Measurements from ENCODE around the gene RRBP1. TPM values are rescaled to one million over a fixed set of nuclear protein-coding genes. Genes with fewer than 3 reads are reported as not detected.

Gene RRBP1
- total and polyA plus RNA-seq, 2 of the 4 experiments (the other 2 are of a cell fraction), result 90.2 to 136 TPM

DNA sequence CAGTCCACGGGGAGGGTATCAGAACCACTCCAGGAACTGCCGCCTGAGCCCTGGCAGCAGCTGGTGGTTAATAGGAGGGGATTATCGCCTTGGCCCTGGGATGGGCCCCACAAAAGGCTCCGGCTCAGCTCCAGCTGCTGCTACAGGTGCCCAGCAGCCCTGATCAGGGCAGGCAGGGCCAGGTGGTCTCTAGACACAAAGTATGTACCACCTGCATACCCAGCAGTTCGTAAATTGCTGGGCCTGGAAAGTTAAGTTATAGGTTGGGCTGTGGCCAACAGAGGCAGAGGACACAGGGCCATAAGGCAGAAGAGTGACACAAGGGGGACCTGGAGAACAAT is 35.1 kb downstream of the RRBP1 start:
- H3K36me3 ChIP-seq (ENCODE audit: control insufficient read depth, insufficient read depth, low read length), result peaks cover 41% of the 10 kb centered on the region
- no peak for DNase-seq

More for the DNA sequence above, 35.1 kb downstream of the RRBP1 start:
- no peak overlapping the region for H4K91ac ChIP-seq (ENCODE audit: insufficient read depth, low read depth, low read length)
- no peaks in the 10 kb centered on the region for H3K27me3 ChIP-seq (ENCODE audit: control insufficient read depth, insufficient read depth, low read length)
- no peak overlapping the region for H2AK9ac ChIP-seq (replicated peaks; ENCODE audit: low read depth, low read length, poor library complexity)
- no CpG with 5 or more reads among the region's 5 CpGs for WGBS, 2 experiments (ENCODE audit: extremely low coverage in 2 of 2, insufficient read length in 1 of 2)
- no peak for ATAC-seq (ENCODE audit: low read depth)
- no peak overlapping the region for H3K14ac ChIP-seq (replicated peaks; ENCODE audit: low read depth, low read length)
- H3K23ac ChIP-seq (ENCODE audit: low read depth, low read length), result no peak overlapping the region
- CTCF ChIA-PET, result no interaction called here
- H4K20me1 ChIP-seq (ENCODE audit: insufficient read depth, low read length), result peaks cover 100% of the 10 kb centered on the region
- H3K9ac ChIP-seq (ENCODE audit: low read depth, low read length), result no peak overlapping the region
- H3K4me3 ChIP-seq (ENCODE audit: insufficient read depth, low read depth, low read length), result no peak overlapping the region
- intact Hi-C loops (cut with micrococcal nuclease), result no loop called here
- H2BK120ac ChIP-seq (ENCODE audit: low read depth, low read length), result no peak overlapping the region
- H4K8ac ChIP-seq (ENCODE audit: low read depth in 2 of 2, low read length in 2 of 2), result no peak overlapping the region
- H3K18ac ChIP-seq (ENCODE audit: low read depth, low read length), result no peak overlapping the region
- no peak overlapping the region for H2AK5ac ChIP-seq (ENCODE audit: low read depth, low read length)
- no peak overlapping the region for H2AFZ ChIP-seq (replicated peaks; ENCODE audit: low read length, poor library complexity)
- no peaks in the 10 kb centered on the region for H3K9me3 ChIP-seq (ENCODE audit: control insufficient read depth, insufficient read depth, low read length)
- no peak overlapping the region for H3K4ac ChIP-seq (ENCODE audit: low read depth, low read length)
- TF ChIP-seq MAZ (IDR thresholded peaks at IDR 0.05; ENCODE audit: borderline replicate concordance, low read depth, low read length) (no peak), MAFK (IDR thresholded peaks at IDR 0.05; ENCODE audit: low read depth, low read length) (no peak), RFX5 (IDR thresholded peaks at IDR 0.05; ENCODE audit: low read depth, low read length) (no peak), MXI1 (IDR thresholded peaks at IDR 0.05; ENCODE audit: borderline replicate concordance, low read depth, low read length) (no peak), NFE2L2 (IDR thresholded peaks at IDR 0.05; ENCODE audit: low read depth, low read length) (no peak), RCOR1 (IDR thresholded peaks at IDR 0.05; ENCODE audit: insufficient replicate concordance, low read length) (no peak)
- TF ChIP-seq, protein P1, sequence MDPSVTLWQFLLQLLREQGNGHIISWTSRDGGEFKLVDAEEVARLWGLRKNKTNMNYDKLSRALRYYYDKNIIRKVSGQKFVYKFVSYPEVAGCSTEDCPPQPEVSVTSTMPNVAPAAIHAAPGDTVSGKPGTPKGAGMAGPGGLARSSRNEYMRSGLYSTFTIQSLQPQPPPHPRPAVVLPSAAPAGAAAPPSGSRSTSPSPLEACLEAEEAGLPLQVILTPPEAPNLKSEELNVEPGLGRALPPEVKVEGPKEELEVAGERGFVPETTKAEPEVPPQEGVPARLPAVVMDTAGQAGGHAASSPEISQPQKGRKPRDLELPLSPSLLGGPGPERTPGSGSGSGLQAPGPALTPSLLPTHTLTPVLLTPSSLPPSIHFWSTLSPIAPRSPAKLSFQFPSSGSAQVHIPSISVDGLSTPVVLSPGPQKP (IDR thresholded peaks at IDR 0.05; ENCODE audit: borderline replicate concordance, low read depth, low read length), result no peak
- TF ChIP-seq, protein P2, sequence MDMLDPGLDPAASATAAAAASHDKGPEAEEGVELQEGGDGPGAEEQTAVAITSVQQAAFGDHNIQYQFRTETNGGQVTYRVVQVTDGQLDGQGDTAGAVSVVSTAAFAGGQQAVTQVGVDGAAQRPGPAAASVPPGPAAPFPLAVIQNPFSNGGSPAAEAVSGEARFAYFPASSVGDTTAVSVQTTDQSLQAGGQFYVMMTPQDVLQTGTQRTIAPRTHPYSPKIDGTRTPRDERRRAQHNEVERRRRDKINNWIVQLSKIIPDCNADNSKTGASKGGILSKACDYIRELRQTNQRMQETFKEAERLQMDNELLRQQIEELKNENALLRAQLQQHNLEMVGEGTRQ (IDR thresholded peaks at IDR 0.05; ENCODE audit: low read depth, low read length), result no peak
- H2BK15ac ChIP-seq (ENCODE audit: low read depth, low read length), result no peak overlapping the region
- no peak overlapping the region for H2BK20ac ChIP-seq (ENCODE audit: low read depth, low read length)
- H3K56ac ChIP-seq (ENCODE audit: extremely low read depth, insufficient read depth, low read length), result no peak overlapping the region
- POLR2A ChIA-PET (ENCODE audit: unreplicated experiment), result no interaction called here
- H3K4me2 ChIP-seq (ENCODE audit: low read depth, low read length), result no peak overlapping the region
- H4K5ac ChIP-seq (ENCODE audit: low read depth, low read length), result no peak overlapping the region
- H2BK5ac ChIP-seq (ENCODE audit: low read depth, low read length, poor library complexity, severe bottlenecking), result no peak overlapping the region
- dilution Hi-C loops (cut with HindIII; ENCODE audit: low sequenced_read_pairs, unreplicated experiment), result no loop called here
- in situ Hi-C loops (cut with MboI; ENCODE audit: low sequenced_read_pairs), result loop anchor here (25.0 kb wide), 1 partner anchor 490 kb away; the partner anchor contains the start of genes KAT14 and PET117
- peaks cover 39% of the 10 kb centered on the region for H3K4me1 ChIP-seq (ENCODE audit: control insufficient read depth, insufficient read depth, low read length)
- H3K9me1 ChIP-seq (ENCODE audit: insufficient read depth, low read length), result peaks cover 16% of the 10 kb centered on the region
- peaks cover 23 to 99% of the 10 kb centered on the region in 2 experiments for H3K79me1 ChIP-seq (ENCODE audit: low read depth in 1 of 2, low read length in 2 of 2)
- BruUV-seq (replicated peaks), result no TSS peak
- H3K27ac ChIP-seq (ENCODE audit: insufficient read depth, low read length), result no peak overlapping the region
